Subcutaneous adipose tissue (tissue), 4 donors: ENCODE measurements around the gene ASH1L. TPM values are rescaled to one million over a fixed set of nuclear protein-coding genes. Genes with fewer than 3 reads are reported as not detected.

Experiments
- CTCF ChIP-seq: fragments of 450-650 bp; IDR thresholded peaks from one replicate; pipeline ENCODE4 v1.5.1; 2016; ENCODE audit warnings: low read depth, mild to moderate bottlenecking, control low read depth, antibody characterized with exemption, moderate library complexity
- total RNA-seq, 4 donors: library from RNA; depleted of rRNA; stranded (reverse); fragments of >200 nt; gene quantifications; one replicate each; pipeline ENCODE4 v1.1.0, GENCODE V29; 2016

The ASH1L gene
- total RNA-seq, 4 donors from 2014 or later: 52.4 to 93.9 (median 69.0) TPM

- no peak for TF ChIP-seq CTCF
Measured at GRCh38 chr1:155522069-155522468, 40.5 kb downstream of the ASH1L start.

GRCh38 chr1:155518484-155518883, 44.1 kb downstream of the ASH1L start:
- no peak for TF ChIP-seq CTCF

- no peak for TF ChIP-seq CTCF
Measured at GRCh38 chr1:155514582-155515187, 47.9 kb downstream of the ASH1L start.

GRCh38 chr1:155513300-155513916, 49.2 kb downstream of the ASH1L start:
- no peak for TF ChIP-seq CTCF

- TF ChIP-seq CTCF: no peak
Measured at GRCh38 chr1:155509064-155509463, 53.5 kb downstream of the ASH1L start.

GRCh38 chr1:155507945-155508344, 54.7 kb downstream of the ASH1L start:
- TF ChIP-seq CTCF: no peak

GRCh38 chr1:155504207-155504606, 58.4 kb downstream of the ASH1L start:
- no peak for TF ChIP-seq CTCF
